Stomach (tissue), 9 donors: Measurements from ENCODE around the gene SLC16A2. TPM values are rescaled to one million over a fixed set of nuclear protein-coding genes. Genes with fewer than 3 reads are reported as not detected.

Experiments used
- DNase-seq, 2 donors: peaks; one replicate each; pipeline versions ENCODE4 v3.0.0 to v3.0.0-alpha.2; 2013 to 2019
- H3K27ac ChIP-seq, 5 donors: fragments of 200-600 bp in 4 of 5; sonication (generic) in 4 of 5; one replicate each; pipeline ENCODE4 v1.5.1; 2013 to 2019; ENCODE audit warnings: mild to moderate bottlenecking in 1 of 5, moderate library complexity in 1 of 5
- H3K27me3 ChIP-seq, 3 donors: fragments of 200-600 bp; sonication (generic); one replicate each; pipeline ENCODE4 v1.5.1; 2017 to 2019; ENCODE audit warnings: mixed run types in 1 of 3
- H3K36me3 ChIP-seq, 4 donors: fragments of 200-600 bp; sonication (generic); 1 replicate in 3 of 4; 2 replicates in 1 of 4; pipeline ENCODE4 v1.5.1; 2016 to 2019
- H3K4me1 ChIP-seq, 4 donors: fragments of 200-600 bp; sonication (generic); one replicate each; pipeline ENCODE4 v1.5.1; 2016 to 2019
- H3K4me3 ChIP-seq, 4 donors: fragments of 200-600 bp; sonication (generic) in 3 of 4; one replicate each; pipeline ENCODE4 v1.5.1; 2016 to 2019; ENCODE audit warnings: mild to moderate bottlenecking in 1 of 4
- H3K9me3 ChIP-seq, 4 donors: fragments of 200-600 bp; sonication (generic); one replicate each; pipeline ENCODE4 v1.5.1; 2016 to 2019
- EP300 ChIP-seq: sonication (generic); formaldehyde crosslinking; IDR thresholded peaks from one replicate; pipeline ENCODE4 v1.6.1; 2017; ENCODE audit warnings: antibody characterized with exemption
- POLR2A ChIP-seq, 4 donors: fragments of 450-650 bp; IDR thresholded peaks; one replicate each; pipeline ENCODE4 v1.6.1; 2016; ENCODE audit warnings: antibody characterized with exemption in 4 of 4, control low read depth in 2 of 4, mild to moderate bottlenecking in 1 of 4, moderate library complexity in 1 of 4
- POLR2AphosphoS5 ChIP-seq, 3 donors: sonication (generic); formaldehyde crosslinking; IDR thresholded peaks; one replicate each; pipeline ENCODE4 v1.6.1; 2016; ENCODE audit warnings: antibody characterized with exemption in 3 of 3
- WGBS, 5 donors: extraction: QIAGEN DNeasy Blood & Tissue Kit in 3 of 5; methylation state at CpG; one replicate each; pipeline versions ENCODE4 v1.1.5 to v1.1.7; 2013 to 2018; 5-methylcytosine and 5-hydroxymethylcytosine counted together
- intact Hi-C: fragments of 100-400 bp; cut with DNase I; formaldehyde crosslinking; loops from one replicate; pipeline ENCODE4 v1.15.1; 2023; ENCODE audit warnings: low total_unique reads
- polyA plus RNA-seq, 3 donors: library from polyadenylated mRNA; stranded (reverse); fragments of 200-250 nt; gene quantifications; one replicate each; pipeline ENCODE4 v1.2.3, GENCODE V29; 2013
- total RNA-seq, 5 donors: library from RNA; depleted of rRNA; stranded (reverse); fragments of >200 nt; gene quantifications; one replicate each; pipeline versions ENCODE4 v1.1.0 to v1.2.3, GENCODE V29; 2014 to 2016
- TF ChIP-seq, protein P1 (sequence below), 7 experiments: fragments of 450-650 bp in 4 of 7; fragments of 200-600 bp in 3 of 7; sonication (generic) in 3 of 7; IDR thresholded peaks; one replicate each; pipeline ENCODE4 v1.5.1; 2016 to 2019; ENCODE audit warnings: antibody characterized with exemption in 7 of 7, control low read depth in 2 of 7, mild to moderate bottlenecking in 1 of 7
- donor health status: healthy with polysubstance abuse.
- donor health status: Bipolar disorder and iron deficiency.
- donor health status: healthy.

SLC16A2 gene
- total and polyA plus RNA-seq, 8 donors: 0.29 to 4.4 (median 2.4) TPM; not detected in 1

DNA sequence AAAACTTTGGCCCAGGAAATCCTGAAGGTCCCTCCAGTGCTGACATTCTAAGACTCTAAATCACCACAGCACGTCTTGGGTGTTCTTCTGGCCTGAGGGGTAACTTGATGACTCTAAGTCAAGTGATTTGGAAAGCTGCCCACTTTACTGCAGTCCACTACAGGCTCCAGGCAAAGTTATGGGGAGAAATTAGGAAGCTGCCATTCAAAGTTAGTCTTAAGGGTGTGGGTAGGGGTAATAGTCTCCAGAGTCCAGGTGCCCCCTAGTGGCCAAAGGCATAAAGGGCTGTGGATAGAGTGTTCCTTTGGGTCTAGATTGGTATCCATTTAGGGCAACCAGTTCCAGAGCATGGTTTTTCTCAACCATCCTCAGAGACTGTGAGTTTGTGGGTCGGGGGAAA, 38.7 kb upstream of the SLC16A2 start:
- no peak overlapping the region for H3K4me3 ChIP-seq
- intact Hi-C loops: loop anchor here (5.0 kb wide), 1 partner anchor 165 kb away; no protein-coding TSS in a partner anchor
- no peaks in the 10 kb centered on the region for H3K36me3 ChIP-seq
- no peaks in the 10 kb centered on the region for H3K27me3 ChIP-seq
- peaks cover 0 to 3% (median 0%) of the 10 kb centered on the region in 4 donors for H3K9me3 ChIP-seq
- no peak overlapping the region for H3K27ac ChIP-seq
- peak; percentile 73 to 74 for DNase-seq
- 9 to 43% (median 19%) methylated on average over 2 of the region's 2 CpGs for WGBS, 5 donors
- H3K4me1 ChIP-seq: no peaks in the 10 kb centered on the region
- TF ChIP-seq, protein P1, sequence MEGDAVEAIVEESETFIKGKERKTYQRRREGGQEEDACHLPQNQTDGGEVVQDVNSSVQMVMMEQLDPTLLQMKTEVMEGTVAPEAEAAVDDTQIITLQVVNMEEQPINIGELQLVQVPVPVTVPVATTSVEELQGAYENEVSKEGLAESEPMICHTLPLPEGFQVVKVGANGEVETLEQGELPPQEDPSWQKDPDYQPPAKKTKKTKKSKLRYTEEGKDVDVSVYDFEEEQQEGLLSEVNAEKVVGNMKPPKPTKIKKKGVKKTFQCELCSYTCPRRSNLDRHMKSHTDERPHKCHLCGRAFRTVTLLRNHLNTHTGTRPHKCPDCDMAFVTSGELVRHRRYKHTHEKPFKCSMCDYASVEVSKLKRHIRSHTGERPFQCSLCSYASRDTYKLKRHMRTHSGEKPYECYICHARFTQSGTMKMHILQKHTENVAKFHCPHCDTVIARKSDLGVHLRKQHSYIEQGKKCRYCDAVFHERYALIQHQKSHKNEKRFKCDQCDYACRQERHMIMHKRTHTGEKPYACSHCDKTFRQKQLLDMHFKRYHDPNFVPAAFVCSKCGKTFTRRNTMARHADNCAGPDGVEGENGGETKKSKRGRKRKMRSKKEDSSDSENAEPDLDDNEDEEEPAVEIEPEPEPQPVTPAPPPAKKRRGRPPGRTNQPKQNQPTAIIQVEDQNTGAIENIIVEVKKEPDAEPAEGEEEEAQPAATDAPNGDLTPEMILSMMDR (IDR thresholded peaks at IDR 0.05): peak in 5 of 7 experiments; percentile 32 to 71 (median 57)
- TF ChIP-seq POLR2A (IDR thresholded peaks at IDR 0.05): no peak

DNA sequence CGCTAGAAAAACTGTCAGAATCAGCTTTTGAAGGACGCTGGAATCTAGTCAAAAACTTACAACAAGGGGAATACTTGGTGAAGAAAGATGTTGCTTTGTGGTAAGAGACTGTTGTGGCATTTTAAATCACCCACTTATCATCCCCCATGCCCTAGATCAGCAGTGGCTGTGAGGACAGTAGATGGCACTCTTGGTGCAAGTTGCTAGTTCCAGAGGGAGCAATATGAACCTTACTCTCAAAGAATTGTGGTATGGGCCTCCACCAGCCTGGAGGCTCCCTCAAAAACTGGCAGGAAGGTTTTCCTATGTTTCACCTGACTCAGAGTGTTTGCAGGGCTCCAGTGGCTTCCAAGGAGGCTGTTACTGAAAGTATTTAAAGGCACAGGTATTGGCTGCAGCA, 37.7 kb upstream of the SLC16A2 start:
- TF ChIP-seq, protein P1 (IDR thresholded peaks at IDR 0.05): peak in 3 of 7 experiments; percentile 5 to 31 (median 11)
- TF ChIP-seq EP300 (no peak), POLR2A (IDR thresholded peaks at IDR 0.05) (no peak)
- Histone ChIP-seq H3K4me3 (no peak overlapping the region), H3K27ac (no peak overlapping the region), H3K4me1 (no peaks in the 10 kb centered on the region), H3K36me3 (no peaks in the 10 kb centered on the region), H3K27me3 (no peaks in the 10 kb centered on the region), H3K9me3 (peaks cover 0 to 4% (median 0%) of the 10 kb centered on the region in 4 donors)
- peak; percentile 29 to 71 for DNase-seq
- WGBS, 5 donors: 22 to 56% (median 41%) methylated on average over 2 of the region's 2 CpGs
- intact Hi-C loops: loop anchor here (5.0 kb wide), 1 partner anchor 164 kb away; no protein-coding TSS in a partner anchor

DNA sequence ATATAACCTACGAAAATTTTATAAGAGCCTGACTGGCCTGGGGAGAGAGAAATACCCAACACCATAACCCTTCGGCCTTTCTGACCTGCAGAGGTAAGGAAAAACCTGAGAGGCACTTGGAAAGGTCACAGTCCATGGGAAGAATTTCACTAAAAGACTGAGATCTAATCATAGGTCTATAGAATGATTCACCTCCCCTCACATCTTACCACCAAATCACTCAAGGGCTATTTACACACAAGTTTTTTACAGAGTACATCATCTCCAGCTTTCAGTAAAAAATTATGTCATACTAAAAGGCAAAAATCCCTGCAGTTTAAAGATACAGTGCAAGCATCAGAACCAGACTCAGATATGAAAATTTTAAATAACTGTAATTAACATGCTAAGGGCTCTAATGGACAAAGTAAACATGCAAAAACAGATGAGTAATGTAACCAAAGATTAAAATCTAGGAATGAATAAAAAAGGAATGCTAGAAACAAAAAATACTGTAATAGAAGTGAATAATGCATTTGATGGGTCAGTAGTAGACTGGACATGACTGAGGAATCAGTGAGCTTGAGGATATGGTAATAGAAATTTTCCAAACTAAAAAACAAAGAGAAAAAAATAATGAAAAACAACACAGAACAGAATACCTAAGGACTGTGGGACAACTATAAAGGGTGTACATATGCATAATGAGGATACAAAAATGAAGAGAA, 32.1 kb upstream of the SLC16A2 start:
- WGBS, 5 donors: 64 to 92% (median 80%) methylated on average over 2 of the region's 2 CpGs
- Histone ChIP-seq H3K27ac (no peak overlapping the region), H3K27me3 (no peaks in the 10 kb centered on the region), H3K36me3 (no peaks in the 10 kb centered on the region), H3K9me3 (peaks cover 0 to 4% (median 0%) of the 10 kb centered on the region in 4 donors), H3K4me1 (no peaks in the 10 kb centered on the region), H3K4me3 (no peak overlapping the region)
- DNase-seq: no peak
- intact Hi-C loops: no loop called here
- TF ChIP-seq EP300 (no peak), POLR2AphosphoS5 (IDR thresholded peaks at IDR 0.05) (no peak), POLR2A (IDR thresholded peaks at IDR 0.05) (no peak)
- TF ChIP-seq, protein P1 (IDR thresholded peaks at IDR 0.05): no peak

DNA sequence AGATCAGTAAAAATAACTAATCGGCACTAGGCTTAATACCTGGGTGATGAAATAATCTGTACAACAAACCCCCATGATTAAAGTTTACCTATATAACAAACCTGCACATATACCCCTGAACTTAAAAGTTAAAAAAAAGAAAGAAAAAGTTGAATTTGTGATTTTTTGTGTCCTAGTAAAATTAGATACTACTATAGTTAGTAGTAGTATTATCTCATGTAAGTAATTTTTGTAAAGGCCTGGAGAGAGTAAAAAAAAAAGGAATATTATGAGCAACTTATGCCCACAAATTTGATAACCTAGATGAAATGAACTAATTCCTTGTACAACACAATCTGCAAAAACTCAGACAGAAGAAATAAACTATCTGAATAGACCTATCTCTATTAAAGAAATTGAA, 25.7 kb upstream of the SLC16A2 start:
- TF ChIP-seq, protein P1 (IDR thresholded peaks at IDR 0.05): no peak
- TF ChIP-seq POLR2AphosphoS5 (IDR thresholded peaks at IDR 0.05) (no peak), POLR2A (IDR thresholded peaks at IDR 0.05) (no peak), EP300 (no peak)
- WGBS, 5 donors: 89 to 100% (median 97%) methylated on average over 1 of the region's 1 CpG
- H3K27ac ChIP-seq: no peak overlapping the region
- no peaks in the 10 kb centered on the region for H3K4me1 ChIP-seq
- no peak overlapping the region for H3K4me3 ChIP-seq
- H3K27me3 ChIP-seq: no peaks in the 10 kb centered on the region
- intact Hi-C loops: no loop called here
- DNase-seq: no peak
- no peaks in the 10 kb centered on the region for H3K36me3 ChIP-seq
- no peaks in the 10 kb centered on the region for H3K9me3 ChIP-seq
